Measurements from ENCODE around the gene NDUFS8.

DNA sequence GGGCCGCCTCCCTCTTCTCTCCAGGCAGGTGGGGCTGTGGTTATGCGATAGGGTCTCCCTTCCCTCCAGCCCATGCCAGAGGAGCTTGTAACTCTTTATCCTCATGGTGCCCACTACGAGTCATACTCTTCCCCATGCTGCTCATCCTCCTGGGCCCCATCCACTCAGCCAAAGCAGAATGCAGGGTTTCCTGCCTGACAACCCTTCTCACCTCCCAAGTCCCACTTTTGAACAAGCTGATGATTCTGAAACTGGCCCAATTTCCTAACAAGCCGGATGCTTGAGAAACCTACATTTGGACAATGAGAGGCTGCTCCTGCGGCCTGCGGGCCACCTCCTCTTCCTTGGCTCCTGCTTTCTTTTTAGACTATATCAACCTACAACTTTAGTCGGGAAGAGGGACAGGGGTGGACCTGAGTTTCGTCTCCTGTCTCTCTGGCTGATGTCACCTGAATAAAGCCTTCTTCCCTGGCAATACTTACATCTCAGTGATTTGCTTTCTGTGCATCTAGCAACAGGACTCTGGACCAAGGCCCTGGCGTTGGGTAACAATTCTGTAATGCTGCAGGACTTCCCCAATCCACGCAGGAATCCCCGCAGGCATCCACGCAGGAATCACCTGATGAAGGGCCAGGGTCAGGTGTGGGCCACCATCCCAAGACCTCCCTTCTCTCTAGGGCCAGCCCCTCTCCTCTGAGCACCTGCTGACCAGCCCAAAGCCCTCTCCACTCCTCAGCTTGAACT is 1.5 kb upstream of the NDUFS8 start:
- no peak for TF ChIP-seq RAD21 (IDR thresholded peaks at IDR 0.05)
- TF ChIP-seq, protein P1, sequence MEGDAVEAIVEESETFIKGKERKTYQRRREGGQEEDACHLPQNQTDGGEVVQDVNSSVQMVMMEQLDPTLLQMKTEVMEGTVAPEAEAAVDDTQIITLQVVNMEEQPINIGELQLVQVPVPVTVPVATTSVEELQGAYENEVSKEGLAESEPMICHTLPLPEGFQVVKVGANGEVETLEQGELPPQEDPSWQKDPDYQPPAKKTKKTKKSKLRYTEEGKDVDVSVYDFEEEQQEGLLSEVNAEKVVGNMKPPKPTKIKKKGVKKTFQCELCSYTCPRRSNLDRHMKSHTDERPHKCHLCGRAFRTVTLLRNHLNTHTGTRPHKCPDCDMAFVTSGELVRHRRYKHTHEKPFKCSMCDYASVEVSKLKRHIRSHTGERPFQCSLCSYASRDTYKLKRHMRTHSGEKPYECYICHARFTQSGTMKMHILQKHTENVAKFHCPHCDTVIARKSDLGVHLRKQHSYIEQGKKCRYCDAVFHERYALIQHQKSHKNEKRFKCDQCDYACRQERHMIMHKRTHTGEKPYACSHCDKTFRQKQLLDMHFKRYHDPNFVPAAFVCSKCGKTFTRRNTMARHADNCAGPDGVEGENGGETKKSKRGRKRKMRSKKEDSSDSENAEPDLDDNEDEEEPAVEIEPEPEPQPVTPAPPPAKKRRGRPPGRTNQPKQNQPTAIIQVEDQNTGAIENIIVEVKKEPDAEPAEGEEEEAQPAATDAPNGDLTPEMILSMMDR (IDR thresholded peaks at IDR 0.05; ENCODE audit: low read depth, low read length, missing input control), result no peak
- TF ChIP-seq, protein P2, sequence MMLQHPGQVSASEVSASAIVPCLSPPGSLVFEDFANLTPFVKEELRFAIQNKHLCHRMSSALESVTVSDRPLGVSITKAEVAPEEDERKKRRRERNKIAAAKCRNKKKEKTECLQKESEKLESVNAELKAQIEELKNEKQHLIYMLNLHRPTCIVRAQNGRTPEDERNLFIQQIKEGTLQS (IDR thresholded peaks at IDR 0.05), result no peak
- no peak for TF ChIP-seq EGR1 (IDR thresholded peaks at IDR 0.05; ENCODE audit: low read depth in 2 of 2)
- TF ChIP-seq, protein P3, sequence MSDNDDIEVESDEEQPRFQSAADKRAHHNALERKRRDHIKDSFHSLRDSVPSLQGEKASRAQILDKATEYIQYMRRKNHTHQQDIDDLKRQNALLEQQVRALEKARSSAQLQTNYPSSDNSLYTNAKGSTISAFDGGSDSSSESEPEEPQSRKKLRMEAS (IDR thresholded peaks at IDR 0.05), result no peak
- TF ChIP-seq, protein P4, sequence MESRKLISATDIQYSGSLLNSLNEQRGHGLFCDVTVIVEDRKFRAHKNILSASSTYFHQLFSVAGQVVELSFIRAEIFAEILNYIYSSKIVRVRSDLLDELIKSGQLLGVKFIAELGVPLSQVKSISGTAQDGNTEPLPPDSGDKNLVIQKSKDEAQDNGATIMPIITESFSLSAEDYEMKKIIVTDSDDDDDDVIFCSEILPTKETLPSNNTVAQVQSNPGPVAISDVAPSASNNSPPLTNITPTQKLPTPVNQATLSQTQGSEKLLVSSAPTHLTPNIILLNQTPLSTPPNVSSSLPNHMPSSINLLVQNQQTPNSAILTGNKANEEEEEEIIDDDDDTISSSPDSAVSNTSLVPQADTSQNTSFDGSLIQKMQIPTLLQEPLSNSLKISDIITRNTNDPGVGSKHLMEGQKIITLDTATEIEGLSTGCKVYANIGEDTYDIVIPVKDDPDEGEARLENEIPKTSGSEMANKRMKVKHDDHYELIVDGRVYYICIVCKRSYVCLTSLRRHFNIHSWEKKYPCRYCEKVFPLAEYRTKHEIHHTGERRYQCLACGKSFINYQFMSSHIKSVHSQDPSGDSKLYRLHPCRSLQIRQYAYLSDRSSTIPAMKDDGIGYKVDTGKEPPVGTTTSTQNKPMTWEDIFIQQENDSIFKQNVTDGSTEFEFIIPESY (IDR thresholded peaks at IDR 0.05), result no peak
- TF ChIP-seq SP1 (IDR thresholded peaks at IDR 0.05), result no peak
- TF ChIP-seq TAF1 (conservative IDR thresholded peaks at IDR 0.05), result no peak
- no peak for TF ChIP-seq GABPA (IDR thresholded peaks at IDR 0.05 in 1 of 2, conservative IDR thresholded peaks at IDR 0.05 in 1 of 2)
- no peak for TF ChIP-seq YY1 (IDR thresholded peaks at IDR 0.05)
- no peak for TF ChIP-seq RXRA (IDR thresholded peaks at IDR 0.05)
- TF ChIP-seq, protein P5, sequence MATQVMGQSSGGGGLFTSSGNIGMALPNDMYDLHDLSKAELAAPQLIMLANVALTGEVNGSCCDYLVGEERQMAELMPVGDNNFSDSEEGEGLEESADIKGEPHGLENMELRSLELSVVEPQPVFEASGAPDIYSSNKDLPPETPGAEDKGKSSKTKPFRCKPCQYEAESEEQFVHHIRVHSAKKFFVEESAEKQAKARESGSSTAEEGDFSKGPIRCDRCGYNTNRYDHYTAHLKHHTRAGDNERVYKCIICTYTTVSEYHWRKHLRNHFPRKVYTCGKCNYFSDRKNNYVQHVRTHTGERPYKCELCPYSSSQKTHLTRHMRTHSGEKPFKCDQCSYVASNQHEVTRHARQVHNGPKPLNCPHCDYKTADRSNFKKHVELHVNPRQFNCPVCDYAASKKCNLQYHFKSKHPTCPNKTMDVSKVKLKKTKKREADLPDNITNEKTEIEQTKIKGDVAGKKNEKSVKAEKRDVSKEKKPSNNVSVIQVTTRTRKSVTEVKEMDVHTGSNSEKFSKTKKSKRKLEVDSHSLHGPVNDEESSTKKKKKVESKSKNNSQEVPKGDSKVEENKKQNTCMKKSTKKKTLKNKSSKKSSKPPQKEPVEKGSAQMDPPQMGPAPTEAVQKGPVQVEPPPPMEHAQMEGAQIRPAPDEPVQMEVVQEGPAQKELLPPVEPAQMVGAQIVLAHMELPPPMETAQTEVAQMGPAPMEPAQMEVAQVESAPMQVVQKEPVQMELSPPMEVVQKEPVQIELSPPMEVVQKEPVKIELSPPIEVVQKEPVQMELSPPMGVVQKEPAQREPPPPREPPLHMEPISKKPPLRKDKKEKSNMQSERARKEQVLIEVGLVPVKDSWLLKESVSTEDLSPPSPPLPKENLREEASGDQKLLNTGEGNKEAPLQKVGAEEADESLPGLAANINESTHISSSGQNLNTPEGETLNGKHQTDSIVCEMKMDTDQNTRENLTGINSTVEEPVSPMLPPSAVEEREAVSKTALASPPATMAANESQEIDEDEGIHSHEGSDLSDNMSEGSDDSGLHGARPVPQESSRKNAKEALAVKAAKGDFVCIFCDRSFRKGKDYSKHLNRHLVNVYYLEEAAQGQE (IDR thresholded peaks at IDR 0.05), result no peak
- TF ChIP-seq JUND (IDR thresholded peaks at IDR 0.05), result no peak
- no peak for TF ChIP-seq FOXA2 (IDR thresholded peaks at IDR 0.05)

Data from liver (tissue), 3 donors.